ENCODE results near the gene SNRNP40. TPM values are rescaled to one million over a fixed set of nuclear protein-coding genes. Genes with fewer than 3 reads are reported as not detected.
"Not testable (repeated sequence)": the region's sequence is repeated elsewhere in the genome, so short reads cannot be mapped to it uniquely, and the experiment has no call there.

Gene SNRNP40
- total and polyA plus RNA-seq, 5 donors, result 13.9 to 28.2 (median 24.5) TPM

DNA sequence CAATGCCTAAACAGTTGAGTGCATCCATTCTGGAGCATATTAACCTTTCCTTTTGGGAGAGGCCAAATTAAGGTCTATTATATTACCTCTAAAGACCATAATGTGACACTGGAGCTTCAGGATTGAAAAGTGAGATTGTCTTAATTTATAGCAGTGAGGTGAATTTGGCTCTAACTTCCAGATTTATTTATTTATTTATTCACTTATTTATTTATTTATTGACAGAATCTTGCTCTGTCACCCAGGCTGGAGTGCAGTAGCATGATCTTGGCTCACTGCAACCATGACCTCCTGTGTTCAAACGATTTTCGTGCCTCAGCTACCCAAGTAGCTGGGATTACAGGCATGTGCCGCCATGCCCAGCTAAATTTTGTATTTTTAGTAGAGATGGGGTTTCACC is 19.3 kb upstream of the SNRNP40 start:
- no peak overlapping the region for H3K27ac ChIP-seq (ENCODE audit: low read length)
- WGBS, result 97% methylated on average over 3 of the region's 3 CpGs
- H3K9me3 ChIP-seq (ENCODE audit: control insufficient read depth, low read length), result no peaks in the 10 kb centered on the region
- no peak for DNase-seq
- intact Hi-C loops (cut with DNase I), result no loop called here
- H3K4me3 ChIP-seq (ENCODE audit: low read length), result no peak overlapping the region
- H3K4me1 ChIP-seq (ENCODE audit: control insufficient read depth, insufficient read depth, low read length), result no peaks in the 10 kb centered on the region
- no peaks in the 10 kb centered on the region for H3K27me3 ChIP-seq (ENCODE audit: control insufficient read depth, insufficient read depth)
- ATAC-seq, result no peak

DNA sequence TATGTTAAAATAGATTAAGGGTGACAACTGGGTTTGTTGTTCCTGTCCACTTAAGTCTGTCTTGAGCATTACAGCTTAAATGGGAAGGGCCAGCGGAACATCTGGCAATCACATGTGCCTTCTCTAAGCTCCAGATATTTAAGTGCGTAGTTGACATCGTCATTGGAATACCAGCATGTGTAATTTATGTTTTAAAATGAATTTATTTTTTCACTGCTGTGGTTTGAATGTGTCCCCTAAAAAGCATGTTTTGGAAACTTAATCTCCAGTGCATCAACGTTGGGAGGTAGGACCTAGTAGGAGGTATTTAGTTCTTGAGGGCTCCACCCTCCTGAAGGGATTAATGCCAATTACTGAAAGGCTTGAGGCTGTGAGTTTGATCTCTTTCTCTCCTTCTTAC is 13.6 kb upstream of the SNRNP40 start:
- WGBS, result 93% methylated on average over 4 of the region's 4 CpGs
- Histone ChIP-seq H3K9me3 (ENCODE audit: control insufficient read depth, low read length) (no peaks in the 10 kb centered on the region), H3K4me1 (ENCODE audit: control insufficient read depth, insufficient read depth, low read length) (no peaks in the 10 kb centered on the region), H3K27me3 (ENCODE audit: control insufficient read depth, insufficient read depth) (no peaks in the 10 kb centered on the region), H3K4me3 (ENCODE audit: low read length) (no peak overlapping the region), H3K27ac (ENCODE audit: low read length) (no peak overlapping the region)
- intact Hi-C loops (cut with DNase I), result no loop called here
- DNase-seq, result no peak
- ATAC-seq, result no peak

DNA sequence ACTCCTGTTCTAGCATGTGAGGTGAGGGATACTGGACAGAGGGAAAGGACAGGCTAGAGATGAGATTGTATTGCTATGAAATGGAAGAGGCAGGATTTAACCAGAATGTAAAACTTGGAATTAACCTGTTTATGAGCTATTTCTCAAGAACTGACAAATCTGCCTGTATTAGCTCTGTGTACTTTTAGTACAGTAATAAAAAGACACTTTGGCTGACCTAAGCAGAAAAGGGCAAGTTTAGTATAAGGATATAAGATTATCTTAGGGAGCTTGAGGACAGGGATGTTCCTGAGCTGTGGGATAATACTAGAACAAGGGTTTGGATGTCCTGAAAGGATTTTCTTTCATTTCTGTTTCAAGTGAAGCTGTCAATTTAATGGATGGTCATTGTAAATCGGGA is 11.4 kb upstream of the SNRNP40 start:
- ATAC-seq, result no peak
- WGBS, result 32% methylated on average over 1 of the region's 1 CpG
- H3K4me1 ChIP-seq (ENCODE audit: control insufficient read depth, insufficient read depth, low read length), result no peaks in the 10 kb centered on the region
- no peaks in the 10 kb centered on the region for H3K27me3 ChIP-seq (ENCODE audit: control insufficient read depth, insufficient read depth)
- H3K9me3 ChIP-seq (ENCODE audit: control insufficient read depth, low read length), result no peaks in the 10 kb centered on the region
- intact Hi-C loops (cut with DNase I), result no loop called here
- H3K4me3 ChIP-seq (ENCODE audit: low read length), result no peak overlapping the region
- no peak for DNase-seq
- H3K27ac ChIP-seq (ENCODE audit: low read length), result no peak overlapping the region

GRCh38 chr1:31306278-31306677 is 9.7 kb upstream of the SNRNP40 start:
- Histone ChIP-seq H3K4me3 (ENCODE audit: low read length) (no peak overlapping the region), H3K4me1 (ENCODE audit: control insufficient read depth, insufficient read depth, low read length) (no peaks in the 10 kb centered on the region), H3K9me3 (ENCODE audit: control insufficient read depth, low read length) (no peaks in the 10 kb centered on the region), H3K27ac (ENCODE audit: low read length) (no peak overlapping the region), H3K27me3 (ENCODE audit: control insufficient read depth, insufficient read depth) (no peaks in the 10 kb centered on the region)
- ATAC-seq (no peak), DNase-seq (no peak)
- intact Hi-C loops (cut with DNase I), result no loop called here
- 87% methylated on average over 3 of the region's 3 CpGs for WGBS

DNA sequence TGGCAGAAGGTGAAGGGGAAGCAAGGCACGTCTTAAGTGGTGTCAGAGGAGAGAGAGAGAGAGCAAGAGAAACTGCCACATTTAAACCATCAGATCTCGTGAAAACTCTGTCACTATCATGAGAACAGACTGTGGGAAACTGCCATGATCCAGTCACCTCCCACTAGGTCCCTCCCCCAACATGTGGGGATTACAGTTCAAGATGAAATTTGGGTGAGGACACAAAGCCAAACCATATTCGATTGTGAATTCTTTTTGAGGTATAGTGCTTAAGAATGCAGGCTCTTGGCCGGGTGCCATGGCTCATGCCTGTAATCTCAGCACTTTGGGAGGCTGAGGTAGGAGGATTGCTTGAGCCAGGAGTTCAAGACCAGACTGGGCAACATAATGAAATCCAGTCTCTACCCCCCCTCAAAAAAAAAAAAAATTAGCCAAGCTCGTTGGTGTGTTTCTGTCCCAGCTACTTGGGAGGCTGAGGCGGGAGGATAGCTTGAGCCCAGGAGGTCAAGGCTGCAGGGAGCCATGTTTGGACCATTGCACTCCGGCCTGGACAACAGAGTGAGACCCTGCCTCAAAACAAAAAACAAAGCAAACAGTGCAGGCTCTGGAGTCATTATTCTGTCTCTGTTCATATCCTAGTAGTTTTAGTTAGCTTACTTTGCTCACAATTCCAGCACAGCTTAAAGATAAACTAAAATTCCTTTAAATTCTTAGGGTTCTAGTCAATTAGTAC is 6.3 kb upstream of the SNRNP40 start:
- 77% methylated on average over 7 of the region's 7 CpGs for WGBS
- no peak for ATAC-seq
- Histone ChIP-seq H3K9me3 (ENCODE audit: control insufficient read depth, low read length) (no peaks in the 10 kb centered on the region), H3K4me1 (ENCODE audit: control insufficient read depth, insufficient read depth, low read length) (peaks cover 2% of the 10 kb centered on the region), H3K4me3 (ENCODE audit: low read length) (no peak overlapping the region), H3K27me3 (ENCODE audit: control insufficient read depth, insufficient read depth) (no peaks in the 10 kb centered on the region), H3K27ac (ENCODE audit: low read length) (no peak overlapping the region)
- intact Hi-C loops (cut with DNase I), result no loop called here
- no peak for DNase-seq

GRCh38 chr1:31300193-31300592 is 3.6 kb upstream of the SNRNP40 start:
- intact Hi-C loops (cut with DNase I), result no loop called here
- WGBS, result 92% methylated on average over 3 of the region's 3 CpGs
- Histone ChIP-seq H3K9me3 (ENCODE audit: control insufficient read depth, low read length) (no peaks in the 10 kb centered on the region), H3K27ac (ENCODE audit: low read length) (no peak overlapping the region), H3K4me1 (ENCODE audit: control insufficient read depth, insufficient read depth, low read length) (peaks cover 8% of the 10 kb centered on the region), H3K4me3 (ENCODE audit: low read length) (no peak overlapping the region), H3K27me3 (ENCODE audit: control insufficient read depth, insufficient read depth) (no peaks in the 10 kb centered on the region)
- ATAC-seq (no peak), DNase-seq (no peak)

DNA sequence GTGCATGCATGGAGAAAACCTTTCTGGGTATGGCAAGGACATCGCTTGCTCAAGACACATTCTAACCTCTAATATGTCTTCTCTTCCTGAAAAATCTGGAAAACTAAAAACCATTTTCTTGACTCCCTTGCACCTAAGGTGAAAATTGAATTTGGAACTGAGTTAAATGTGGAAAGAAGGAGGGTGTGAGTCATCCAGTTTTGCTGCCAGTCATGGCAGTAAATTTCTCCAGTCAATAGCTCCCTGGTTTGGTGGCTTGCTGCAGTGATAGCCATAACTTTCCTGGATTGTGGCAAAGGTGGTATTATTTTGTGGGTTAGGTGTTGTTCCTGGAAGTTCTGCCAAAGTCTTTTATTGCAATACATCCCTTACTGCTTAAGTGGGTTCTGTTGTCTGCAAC is 2.8 kb upstream of the SNRNP40 start:
- H3K27me3 ChIP-seq (ENCODE audit: control insufficient read depth, insufficient read depth), result no peaks in the 10 kb centered on the region
- 100% methylated on average over 1 of the region's 1 CpG for WGBS
- ATAC-seq (no peak), DNase-seq (no peak)
- H3K27ac ChIP-seq (ENCODE audit: low read length), result no peak overlapping the region
- H3K4me3 ChIP-seq (ENCODE audit: low read length), result no peak overlapping the region
- no peaks in the 10 kb centered on the region for H3K9me3 ChIP-seq (ENCODE audit: control insufficient read depth, low read length)
- intact Hi-C loops (cut with DNase I), result no loop called here
- H3K4me1 ChIP-seq (ENCODE audit: control insufficient read depth, insufficient read depth, low read length), result peaks cover 8% of the 10 kb centered on the region

DNA sequence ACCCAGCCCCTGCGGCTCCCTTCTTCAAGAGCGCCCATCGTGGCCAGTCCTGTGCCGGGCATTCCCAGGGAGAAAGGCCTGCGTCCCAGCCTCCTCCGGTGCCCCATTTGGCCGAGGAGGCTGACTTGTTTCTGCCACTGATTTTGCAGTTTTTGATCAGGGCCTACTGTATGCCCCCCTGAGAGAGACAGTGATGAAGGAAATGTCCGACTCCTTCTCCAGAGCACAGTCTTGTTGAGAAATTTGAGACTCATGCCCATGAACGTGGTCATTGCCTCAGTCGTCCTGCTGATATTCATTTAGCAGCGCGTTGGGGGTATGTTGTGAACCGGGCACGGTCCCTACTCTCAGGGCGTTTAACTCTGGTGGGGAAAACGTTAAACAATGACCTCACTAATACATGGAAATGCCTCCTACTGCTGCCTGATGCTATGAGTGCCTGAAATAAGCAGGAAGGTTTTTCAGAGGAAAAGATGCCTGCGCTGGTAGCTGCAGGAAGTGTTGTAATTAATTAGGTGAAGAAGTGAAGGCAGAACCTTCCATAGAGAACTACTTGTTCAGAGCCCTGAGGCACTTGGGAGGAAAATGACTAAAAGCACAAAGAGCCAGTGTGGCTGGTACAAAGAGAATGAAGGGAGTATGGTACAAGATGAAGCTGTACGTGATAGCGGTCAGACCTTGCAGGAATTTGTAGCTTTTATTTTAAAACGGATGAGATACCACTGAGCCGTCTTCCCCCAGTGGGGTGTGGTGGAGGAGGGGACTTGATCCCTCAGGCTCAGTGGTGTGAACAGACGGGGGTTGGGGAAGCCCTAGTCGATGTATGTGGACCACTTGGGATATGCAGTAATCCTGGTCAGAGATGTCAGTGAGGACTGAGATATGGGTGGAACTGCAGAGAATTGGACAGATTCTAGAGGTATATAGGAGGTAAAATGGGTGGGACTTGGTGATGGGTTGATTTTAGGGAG is 974 bp upstream of the SNRNP40 start:
- WGBS, result 2% methylated on average over 23 of the region's 23 CpGs
- Histone ChIP-seq H3K27ac (ENCODE audit: low read length) (peak overlapping the region; percentile 94), H3K4me1 (ENCODE audit: control insufficient read depth, insufficient read depth, low read length) (peaks cover 8% of the 10 kb centered on the region), H3K9me3 (ENCODE audit: control insufficient read depth, low read length) (no peaks in the 10 kb centered on the region), H3K4me3 (ENCODE audit: low read length) (peak overlapping the region; percentile 78), H3K27me3 (ENCODE audit: control insufficient read depth, insufficient read depth) (no peaks in the 10 kb centered on the region)
- DNase-seq, result no peak
- intact Hi-C loops (cut with DNase I), result no loop called here
- ATAC-seq, result no peak

DNA sequence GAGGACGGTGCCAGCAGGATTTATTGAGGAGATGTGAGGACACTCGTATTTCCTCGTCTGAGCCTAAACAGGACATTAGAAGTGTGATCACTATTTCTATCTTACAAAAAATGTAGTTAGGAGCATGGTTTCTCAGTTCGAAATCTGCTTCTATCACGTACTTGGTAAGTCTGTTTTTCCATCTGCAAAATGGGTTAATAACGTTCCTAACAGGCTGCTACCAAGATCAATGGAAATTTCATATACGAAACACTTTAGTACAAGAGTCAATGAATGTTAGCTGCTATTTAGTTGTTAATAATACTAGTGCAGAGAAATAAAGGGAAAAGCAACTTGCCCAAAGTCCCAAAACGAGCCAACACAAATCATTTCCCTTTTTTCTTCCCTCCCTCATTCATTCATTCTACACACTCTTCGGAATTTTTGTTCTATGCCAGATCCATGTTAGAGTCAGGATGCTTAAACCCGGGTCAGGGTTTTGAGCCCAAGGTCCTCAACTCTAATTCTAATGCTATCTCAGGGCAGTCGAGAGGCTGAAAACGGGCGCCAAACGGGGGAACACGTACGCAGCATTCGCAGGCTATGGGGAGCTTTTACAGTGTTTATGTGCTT is 608 bp downstream of the SNRNP40 start:
- no peak for DNase-seq
- peaks cover 8% of the 10 kb centered on the region for H3K4me1 ChIP-seq (ENCODE audit: control insufficient read depth, insufficient read depth, low read length)
- 14% methylated on average over 17 of the region's 17 CpGs for WGBS
- no peak for ATAC-seq
- H3K27me3 ChIP-seq (ENCODE audit: control insufficient read depth, insufficient read depth), result no peaks in the 10 kb centered on the region
- H3K9me3 ChIP-seq (ENCODE audit: control insufficient read depth, low read length), result no peaks in the 10 kb centered on the region
- peak overlapping the region; percentile 88 for H3K4me3 ChIP-seq (ENCODE audit: low read length)
- intact Hi-C loops (cut with DNase I), result no loop called here
- H3K27ac ChIP-seq (ENCODE audit: low read length), result peak overlapping the region; percentile 88

DNA sequence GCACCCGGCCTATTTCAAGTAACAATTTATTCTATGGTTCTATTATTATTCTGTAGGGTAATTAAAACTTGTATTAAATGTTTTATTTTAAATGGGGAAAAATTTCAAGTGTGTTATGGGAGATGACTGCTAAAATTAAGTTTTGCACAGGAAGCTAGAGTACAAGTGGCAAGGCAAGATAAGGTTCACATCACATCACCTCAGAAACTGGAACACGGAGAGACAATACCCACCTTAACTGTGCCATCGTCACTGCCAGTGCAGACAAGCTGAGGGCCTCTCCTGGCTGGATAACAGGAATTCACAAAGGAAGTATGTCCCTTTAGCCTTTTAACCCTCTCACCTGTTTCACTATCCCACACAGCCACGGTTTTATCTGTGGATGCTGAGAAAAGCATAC is 7.6 kb downstream of the SNRNP40 start:
- 57% methylated on average over 4 of the region's 4 CpGs for WGBS
- Histone ChIP-seq H3K27me3 (ENCODE audit: control insufficient read depth, insufficient read depth) (no peaks in the 10 kb centered on the region), H3K27ac (ENCODE audit: low read length) (no peak overlapping the region), H3K9me3 (ENCODE audit: control insufficient read depth, low read length) (no peaks in the 10 kb centered on the region), H3K4me3 (ENCODE audit: low read length) (no peak overlapping the region), H3K4me1 (ENCODE audit: control insufficient read depth, insufficient read depth, low read length) (no peaks in the 10 kb centered on the region)
- no peak for ATAC-seq
- no peak for DNase-seq
- intact Hi-C loops (cut with DNase I), result no loop called here

DNA sequence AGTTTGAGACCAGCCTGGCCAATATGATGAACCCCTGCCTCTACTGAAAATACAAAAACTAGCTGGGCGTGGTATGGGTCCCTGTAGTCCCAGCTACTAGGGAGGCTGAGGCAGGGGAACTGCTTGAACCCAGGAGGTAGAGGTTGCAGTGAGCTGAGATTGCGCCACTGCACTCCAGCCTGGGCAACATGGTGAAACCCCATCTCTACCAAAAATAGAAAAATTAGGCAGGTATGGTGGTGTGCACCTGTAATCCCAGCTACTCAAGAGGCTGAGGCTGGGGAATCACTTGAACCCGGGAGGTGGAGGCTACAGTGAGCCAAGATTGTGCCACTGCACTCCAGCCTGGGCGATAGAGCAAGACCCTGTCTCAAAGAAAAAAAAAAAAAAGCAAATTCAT is 8.8 kb downstream of the SNRNP40 start:
- intact Hi-C loops (cut with DNase I); H3K27me3 ChIP-seq (ENCODE audit: control insufficient read depth, insufficient read depth); H3K9me3 ChIP-seq (ENCODE audit: control insufficient read depth, low read length); H3K27ac ChIP-seq (ENCODE audit: low read length); H3K4me1 ChIP-seq (ENCODE audit: control insufficient read depth, insufficient read depth, low read length); ATAC-seq; DNase-seq; H3K4me3 ChIP-seq (ENCODE audit: low read length): not testable (repeated sequence)
- WGBS, result 97% methylated on average over 4 of the region's 4 CpGs
